GM10847 (cell line): ENCODE measurements around the gene DOHH.

Experiments used
- POLR2A ChIP-seq: IDR thresholded peaks from 2 replicates; pipeline ENCODE4 v1.6.1; 2011; ENCODE audit not compliant: insufficient read length; ENCODE audit errors: extremely low read depth

Gene DOHH

GRCh38 chr19:3500429-3501101, at the start of gene DOHH:
Gene DOHH (minus strand): TSS chr19:3500674. CDS start chr19:3496814, 3,860 bp downstream.
- TF ChIP-seq POLR2A: peak; percentile 84

GRCh38 chr19:3549816-3550215, 49.3 kb upstream of the DOHH start:
- TF ChIP-seq POLR2A: no peak

- TF ChIP-seq POLR2A: no peak
Measured at GRCh38 chr19:3548606-3549005, 48.1 kb upstream of the DOHH start.

GRCh38 chr19:3547767-3548282, 47.4 kb upstream of the DOHH start:
- TF ChIP-seq POLR2A: no peak

GRCh38 chr19:3547301-3547731, 46.8 kb upstream of the DOHH start:
- no peak for TF ChIP-seq POLR2A

GRCh38 chr19:3546119-3546518, 45.6 kb upstream of the DOHH start:
- TF ChIP-seq POLR2A: no peak

GRCh38 chr19:3545669-3546034, 45.2 kb upstream of the DOHH start:
- TF ChIP-seq POLR2A: no peak

GRCh38 chr19:3544742-3545668, 44.5 kb upstream of the DOHH start:
- no peak for TF ChIP-seq POLR2A

- no peak for TF ChIP-seq POLR2A
Measured at GRCh38 chr19:3544058-3544376, 43.5 kb upstream of the DOHH start.

- no peak for TF ChIP-seq POLR2A
Measured at GRCh38 chr19:3543150-3544057, 42.9 kb upstream of the DOHH start.

GRCh38 chr19:3539756-3540118, 39.3 kb upstream of the DOHH start:
- no peak for TF ChIP-seq POLR2A

GRCh38 chr19:3538965-3539755, 38.7 kb upstream of the DOHH start, which contains the start of gene TEKTIP1:
Gene TEKTIP1 (plus strand): TSS chr19:3539174. CDS start chr19:3539178, 4 bp downstream.
- TF ChIP-seq POLR2A: no peak

GRCh38 chr19:3538258-3538929, 37.9 kb upstream of the DOHH start:
- TF ChIP-seq POLR2A: no peak

- no peak for TF ChIP-seq POLR2A
Measured at GRCh38 chr19:3537438-3538240, 37.2 kb upstream of the DOHH start.

- TF ChIP-seq POLR2A: no peak
Measured at GRCh38 chr19:3537101-3537437, 36.6 kb upstream of the DOHH start.
